Stomach smooth muscle (tissue), 2 donors: ENCODE measurements around the gene ART4.

Source experiments
- H3K27ac ChIP-seq: one replicate; pipeline ENCODE4 v1.7.0; 2013; ENCODE audit warnings: mild to moderate bottlenecking, low read length, inconsistent platforms
- H3K27me3 ChIP-seq, 2 donors: one replicate each; pipeline ENCODE4 v1.7.0; 2013; ENCODE audit warnings: low read length in 2 of 2; ENCODE audit not compliant: insufficient read depth in 2 of 2, control insufficient read depth in 1 of 2
- H3K36me3 ChIP-seq, 2 donors: one replicate each; pipeline ENCODE4 v1.7.0; 2013; ENCODE audit warnings: low read length in 2 of 2; ENCODE audit not compliant: control insufficient read depth in 2 of 2, insufficient read depth in 2 of 2
- H3K4me1 ChIP-seq: one replicate; pipeline ENCODE4 v1.7.0; 2013; ENCODE audit warnings: low read length; ENCODE audit not compliant: control insufficient read depth, insufficient read depth
- H3K4me3 ChIP-seq, 2 donors: one replicate each; pipeline ENCODE4 v1.7.0; 2013; ENCODE audit warnings: low read length in 2 of 2
- H3K9ac ChIP-seq, 2 donors: one replicate each; pipeline ENCODE4 v1.7.0; 2013; ENCODE audit warnings: low read length in 2 of 2, mild to moderate bottlenecking in 1 of 2
- H3K9me3 ChIP-seq, 2 donors: one replicate each; pipeline ENCODE4 v1.7.0; 2013; ENCODE audit warnings: low read length in 2 of 2; ENCODE audit not compliant: control insufficient read depth in 2 of 2
- donor health status: healthy.
- donor health status: Pancreatic carcinoma.

The ART4 gene

DNA sequence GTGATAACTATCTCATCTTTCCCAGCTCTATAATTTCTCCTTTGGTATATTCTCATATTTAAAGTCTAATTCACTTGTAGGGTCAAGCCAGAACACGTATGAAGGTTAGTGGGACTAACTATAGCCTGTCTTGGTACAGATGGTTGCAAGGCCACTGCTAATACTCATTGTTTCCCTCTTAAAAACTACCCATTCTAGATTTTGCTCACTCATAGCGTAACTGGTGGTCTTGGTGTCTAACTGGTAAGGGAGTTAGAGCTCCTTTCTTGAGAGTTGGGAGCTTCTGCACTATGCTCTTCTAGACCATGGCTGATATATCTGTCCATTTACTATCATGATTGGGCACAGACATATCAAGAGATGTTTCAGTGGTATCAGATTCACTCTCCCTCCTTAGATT, 33.5 kb upstream of the ART4 start:
- H3K4me1 ChIP-seq = no peaks in the 10 kb centered on the region
- H3K4me3 ChIP-seq = no peak overlapping the region
- H3K9me3 ChIP-seq = no peaks in the 10 kb centered on the region
- H3K27me3 ChIP-seq = no peaks in the 10 kb centered on the region
- H3K27ac ChIP-seq = no peak overlapping the region
- no peaks in the 10 kb centered on the region for H3K36me3 ChIP-seq
- H3K9ac ChIP-seq = no peak overlapping the region

- no peaks in the 10 kb centered on the region for H3K36me3 ChIP-seq
- no peaks in the 10 kb centered on the region for H3K27me3 ChIP-seq
- H3K27ac ChIP-seq = no peak overlapping the region
- no peaks in the 10 kb centered on the region for H3K9me3 ChIP-seq
- H3K9ac ChIP-seq = no peak overlapping the region
- no peaks in the 10 kb centered on the region for H3K4me1 ChIP-seq
- H3K4me3 ChIP-seq = no peak overlapping the region
Observed at GRCh38 chr12:14874882-14875281, 31.6 kb upstream of the ART4 start.

GRCh38 chr12:14873440-14874185, 30.3 kb upstream of the ART4 start:
- no peak overlapping the region for H3K27ac ChIP-seq
- H3K9me3 ChIP-seq = no peaks in the 10 kb centered on the region
- H3K9ac ChIP-seq = no peak overlapping the region
- H3K4me1 ChIP-seq = no peaks in the 10 kb centered on the region
- H3K4me3 ChIP-seq = no peak overlapping the region
- H3K27me3 ChIP-seq = no peaks in the 10 kb centered on the region
- no peaks in the 10 kb centered on the region for H3K36me3 ChIP-seq

DNA sequence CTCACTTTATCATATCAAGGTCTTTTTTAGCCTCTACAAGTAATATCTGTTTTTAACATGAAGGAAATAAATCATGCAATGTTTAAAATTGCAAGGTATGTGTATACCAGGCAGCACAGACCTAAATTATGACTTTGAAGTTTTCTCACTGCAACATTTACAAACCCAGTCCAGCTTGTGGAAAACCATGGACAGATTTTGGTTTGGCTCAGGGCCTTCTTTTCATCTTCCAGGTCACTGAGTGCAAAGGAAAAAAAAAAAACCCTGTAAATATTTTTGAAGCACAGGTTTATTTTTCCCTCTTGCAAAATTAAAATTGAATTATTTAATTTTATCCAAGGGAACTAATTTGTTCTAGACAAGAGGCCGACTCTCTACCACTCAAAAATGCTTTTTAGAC, 28.6 kb upstream of the ART4 start:
- no peak overlapping the region for H3K4me3 ChIP-seq

GRCh38 chr12:14871247-14871646, 27.9 kb upstream of the ART4 start:
- Histone ChIP-seq H3K27ac (no peak overlapping the region), H3K27me3 (no peaks in the 10 kb centered on the region), H3K36me3 (no peaks in the 10 kb centered on the region), H3K4me3 (no peak overlapping the region), H3K4me1 (no peaks in the 10 kb centered on the region), H3K9ac (no peak overlapping the region), H3K9me3 (peaks cover 0 to 2% of the 10 kb centered on the region in 2 donors)

More for the DNA sequence above, 28.6 kb upstream of the ART4 start:
- Histone ChIP-seq H3K36me3 (no peaks in the 10 kb centered on the region), H3K9me3 (peaks cover 0 to 2% of the 10 kb centered on the region in 2 donors), H3K27ac (no peak overlapping the region), H3K27me3 (no peaks in the 10 kb centered on the region), H3K9ac (no peak overlapping the region), H3K4me1 (no peaks in the 10 kb centered on the region)

GRCh38 chr12:14868916-14869506, 25.7 kb upstream of the ART4 start:
- no peaks in the 10 kb centered on the region for H3K4me1 ChIP-seq
- no peak overlapping the region for H3K9ac ChIP-seq
- H3K36me3 ChIP-seq = no peaks in the 10 kb centered on the region
- H3K4me3 ChIP-seq = no peak overlapping the region
- no peaks in the 10 kb centered on the region for H3K27me3 ChIP-seq
- peaks cover 0 to 2% of the 10 kb centered on the region in 2 donors for H3K9me3 ChIP-seq
- no peak overlapping the region for H3K27ac ChIP-seq

- peaks cover 0 to 4% of the 10 kb centered on the region in 2 donors for H3K9me3 ChIP-seq
- no peaks in the 10 kb centered on the region for H3K4me1 ChIP-seq
- no peak overlapping the region for H3K9ac ChIP-seq
- H3K27me3 ChIP-seq = no peaks in the 10 kb centered on the region
- H3K36me3 ChIP-seq = no peaks in the 10 kb centered on the region
- H3K27ac ChIP-seq = no peak overlapping the region
- H3K4me3 ChIP-seq = no peak overlapping the region
Observed at GRCh38 chr12:14860490-14860889, 17.2 kb upstream of the ART4 start.

DNA sequence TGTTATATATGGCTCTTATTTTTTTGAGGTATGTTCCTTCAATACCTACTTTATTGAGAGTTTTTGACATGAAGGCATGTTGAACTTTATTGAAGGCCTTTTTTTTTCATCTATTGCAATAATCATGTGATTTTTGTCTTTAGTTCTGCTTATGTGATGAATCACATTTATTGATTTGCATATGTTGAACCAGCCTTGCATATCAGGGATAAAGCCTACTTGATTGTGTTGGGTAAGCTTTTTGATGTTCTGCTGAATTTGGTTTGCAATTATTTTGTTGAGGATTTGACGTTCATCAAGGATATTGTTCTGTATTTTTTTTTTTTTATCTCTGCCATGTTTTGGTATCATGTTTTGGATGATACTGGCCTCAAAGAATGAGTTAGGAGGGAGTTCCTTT, 15.2 kb upstream of the ART4 start:
- H3K4me1 ChIP-seq = no peaks in the 10 kb centered on the region
- no peaks in the 10 kb centered on the region for H3K36me3 ChIP-seq
- H3K9ac ChIP-seq = no peak overlapping the region
- no peak overlapping the region for H3K4me3 ChIP-seq
- no peak overlapping the region for H3K27ac ChIP-seq
- peaks cover 0 to 4% of the 10 kb centered on the region in 2 donors for H3K9me3 ChIP-seq
- no peaks in the 10 kb centered on the region for H3K27me3 ChIP-seq

- Histone ChIP-seq H3K9ac (no peak overlapping the region), H3K9me3 (no peaks in the 10 kb centered on the region), H3K27me3 (no peaks in the 10 kb centered on the region), H3K4me1 (no peaks in the 10 kb centered on the region), H3K27ac (no peak overlapping the region), H3K36me3 (no peaks in the 10 kb centered on the region), H3K4me3 (no peak overlapping the region)
Observed at GRCh38 chr12:14854586-14855183, 11.4 kb upstream of the ART4 start.

DNA sequence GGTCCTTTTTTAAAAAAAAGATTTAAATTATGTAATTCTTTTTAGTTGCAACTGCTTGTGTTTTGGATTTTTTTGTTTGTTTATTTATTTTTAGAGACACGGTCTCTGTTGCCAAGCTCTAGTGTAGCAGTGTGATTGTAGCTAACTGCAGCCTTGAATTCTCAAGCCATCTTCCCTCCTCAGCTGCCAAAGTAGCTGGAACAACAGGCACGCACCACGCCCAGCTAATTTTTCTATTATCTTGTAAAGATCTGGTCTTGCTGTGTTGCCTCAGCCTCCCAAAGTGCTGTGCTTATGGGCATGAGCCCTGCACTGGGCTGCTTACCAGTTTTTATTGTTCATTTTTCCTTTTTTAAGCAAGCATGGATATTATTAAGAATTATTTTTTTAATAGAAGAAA, 10.6 kb upstream of the ART4 start:
- H3K27ac ChIP-seq = no peak overlapping the region
- H3K4me1 ChIP-seq = no peaks in the 10 kb centered on the region
- H3K9ac ChIP-seq = no peak overlapping the region
- no peaks in the 10 kb centered on the region for H3K36me3 ChIP-seq
- no peaks in the 10 kb centered on the region for H3K9me3 ChIP-seq
- H3K27me3 ChIP-seq = no peaks in the 10 kb centered on the region
- no peak overlapping the region for H3K4me3 ChIP-seq

- H3K4me3 ChIP-seq = no peak overlapping the region
- no peaks in the 10 kb centered on the region for H3K4me1 ChIP-seq
Observed at GRCh38 chr12:14852880-14853279, 9.6 kb upstream of the ART4 start.

More at GRCh38 chr12:14852880-14853279, 9.6 kb upstream of the ART4 start:
- H3K27ac ChIP-seq = no peak overlapping the region
- no peak overlapping the region for H3K9ac ChIP-seq
- no peaks in the 10 kb centered on the region for H3K9me3 ChIP-seq
- H3K36me3 ChIP-seq = no peaks in the 10 kb centered on the region
- no peaks in the 10 kb centered on the region for H3K27me3 ChIP-seq
